Measurements from ENCODE around the gene LCLAT1.

- TF ChIP-seq CTCF (IDR thresholded peaks at IDR 0.05) (no peak), EZH2 (IDR thresholded peaks at IDR 0.05) (no peak)
These were observed 166.0 kb downstream of the LCLAT1 start for GRCh38 chr2:30613001-30613400.
